ENCODE measurements around the gene PARPBP.

DNA sequence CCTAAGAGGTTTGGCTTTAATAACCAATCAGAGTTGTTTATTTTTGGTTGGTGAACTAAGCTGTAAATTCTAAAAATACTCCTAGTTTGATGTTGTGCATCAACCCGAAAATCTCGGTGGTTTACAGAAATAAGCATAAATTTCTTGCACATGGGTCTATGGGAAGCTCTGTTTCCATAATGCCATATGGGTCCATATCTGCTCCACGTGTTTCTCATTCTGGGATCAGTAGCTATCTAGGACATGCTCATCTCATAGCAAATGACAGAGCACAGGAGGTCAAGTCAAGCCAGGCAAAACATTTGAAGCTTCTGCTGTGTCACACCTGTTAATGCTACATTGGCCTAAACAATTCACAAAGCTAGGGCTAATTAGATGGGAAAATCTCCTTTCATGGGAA, 23.1 kb upstream of the PARPBP start:
- no peak for TF ChIP-seq CTCF (IDR thresholded peaks at IDR 0.05; ENCODE audit: control extremely low read depth in 1 of 3, insufficient read depth in 1 of 3, low read depth in 1 of 3, low read length in 3 of 3)
- no peak for TF ChIP-seq FOSL1 (IDR thresholded peaks at IDR 0.05; ENCODE audit: insufficient read depth, low read depth, low read length)
- TF ChIP-seq MAFK (IDR thresholded peaks at IDR 0.05; ENCODE audit: low read depth, low read length), result no peak
- no peak for TF ChIP-seq TAF1 (IDR thresholded peaks at IDR 0.05; ENCODE audit: low read depth, low read length)
- TF ChIP-seq RAD21 (IDR thresholded peaks at IDR 0.05 in 1 of 2, conservative IDR thresholded peaks at IDR 0.05 in 1 of 2; ENCODE audit: low read depth in 2 of 2, low read length in 2 of 2), result no peak
- TF ChIP-seq KDM1A (IDR thresholded peaks at IDR 0.05; ENCODE audit: borderline replicate concordance, low read length), result no peak
- TF ChIP-seq, protein P1, sequence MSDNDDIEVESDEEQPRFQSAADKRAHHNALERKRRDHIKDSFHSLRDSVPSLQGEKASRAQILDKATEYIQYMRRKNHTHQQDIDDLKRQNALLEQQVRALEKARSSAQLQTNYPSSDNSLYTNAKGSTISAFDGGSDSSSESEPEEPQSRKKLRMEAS (IDR thresholded peaks at IDR 0.05), result no peak
- TF ChIP-seq POLR2A (IDR thresholded peaks at IDR 0.05; ENCODE audit: control extremely low read depth in 1 of 2, low read depth in 2 of 2, low read length in 2 of 2), result no peak
- no peak for TF ChIP-seq SP4 (IDR thresholded peaks at IDR 0.05; ENCODE audit: low read length)
- TF ChIP-seq YY1 (IDR thresholded peaks at IDR 0.05; ENCODE audit: low read depth, low read length), result no peak
- no peak for TF ChIP-seq TBP (IDR thresholded peaks at IDR 0.05; ENCODE audit: low read depth, low read length)
